ENCODE data around the gene GALR3. TPM values are rescaled to one million over a fixed set of nuclear protein-coding genes. Genes with fewer than 3 reads are reported as not detected.

The GALR3 gene
- total RNA-seq, 3 donors from 2014 or later (not counting 1 experiment from before 2014, with no cell fraction given), result 0.24 to 0.32 TPM; not detected in 1

GRCh38 chr22:37862570-37863325 is 39.6 kb downstream of the GALR3 start:
- 90% methylated on average over 5 of the region's 7 CpGs for WGBS (ENCODE audit: insufficient coverage)
- H3K4me3 ChIP-seq (ENCODE audit: low read length), result no peak overlapping the region
- DNase-seq (no peak), ATAC-seq (peak in 1 of 3 donors; percentile 17)
- H3K4me3 Mint-ChIP-seq, result no peak overlapping the region
- no peaks in the 10 kb centered on the region for H3K9me3 Mint-ChIP-seq
- peaks cover 17% of the 10 kb centered on the region for H3K36me3 Mint-ChIP-seq
- intact Hi-C loops (cut with micrococcal nuclease), result loop anchor here (1.0 to 5.0 kb wide), 4 partner anchors 45 to 324 kb away; partner anchors contain the start of gene GGA1
- H3K27me3 Mint-ChIP-seq (ENCODE audit: low read depth in 2 of 2), result no peaks in the 10 kb centered on the region
- TF ChIP-seq, protein P1, sequence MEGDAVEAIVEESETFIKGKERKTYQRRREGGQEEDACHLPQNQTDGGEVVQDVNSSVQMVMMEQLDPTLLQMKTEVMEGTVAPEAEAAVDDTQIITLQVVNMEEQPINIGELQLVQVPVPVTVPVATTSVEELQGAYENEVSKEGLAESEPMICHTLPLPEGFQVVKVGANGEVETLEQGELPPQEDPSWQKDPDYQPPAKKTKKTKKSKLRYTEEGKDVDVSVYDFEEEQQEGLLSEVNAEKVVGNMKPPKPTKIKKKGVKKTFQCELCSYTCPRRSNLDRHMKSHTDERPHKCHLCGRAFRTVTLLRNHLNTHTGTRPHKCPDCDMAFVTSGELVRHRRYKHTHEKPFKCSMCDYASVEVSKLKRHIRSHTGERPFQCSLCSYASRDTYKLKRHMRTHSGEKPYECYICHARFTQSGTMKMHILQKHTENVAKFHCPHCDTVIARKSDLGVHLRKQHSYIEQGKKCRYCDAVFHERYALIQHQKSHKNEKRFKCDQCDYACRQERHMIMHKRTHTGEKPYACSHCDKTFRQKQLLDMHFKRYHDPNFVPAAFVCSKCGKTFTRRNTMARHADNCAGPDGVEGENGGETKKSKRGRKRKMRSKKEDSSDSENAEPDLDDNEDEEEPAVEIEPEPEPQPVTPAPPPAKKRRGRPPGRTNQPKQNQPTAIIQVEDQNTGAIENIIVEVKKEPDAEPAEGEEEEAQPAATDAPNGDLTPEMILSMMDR (IDR thresholded peaks at IDR 0.05), result no peak
- H3K4me1 ChIP-seq (ENCODE audit: control insufficient read depth, insufficient read depth, low read length), result no peaks in the 10 kb centered on the region
- no peak overlapping the region for H3K27ac Mint-ChIP-seq
- H3K27me3 ChIP-seq (ENCODE audit: control insufficient read depth, insufficient read depth, low read length), result no peaks in the 10 kb centered on the region
- H3K9me3 ChIP-seq (ENCODE audit: control insufficient read depth, insufficient read depth, low read length), result no peaks in the 10 kb centered on the region
- H3K36me3 ChIP-seq (ENCODE audit: control insufficient read depth, insufficient read depth, low read length), result peaks cover 76% of the 10 kb centered on the region
- H3K27ac ChIP-seq (ENCODE audit: low read length), result no peak overlapping the region
- peaks cover 5 to 16% of the 10 kb centered on the region in 2 donors for H3K4me1 Mint-ChIP-seq

- H3K9me3 Mint-ChIP-seq, result no peaks in the 10 kb centered on the region
Observed at GRCh38 chr22:37865510-37865909, 42.3 kb downstream of the GALR3 start.

GRCh38 chr22:37870273-37870672 is 47.1 kb downstream of the GALR3 start:
- TF ChIP-seq, protein P1 (IDR thresholded peaks at IDR 0.05), result no peak
- peaks cover 67% of the 10 kb centered on the region for H3K36me3 ChIP-seq (ENCODE audit: control insufficient read depth, insufficient read depth, low read length)
- no peaks in the 10 kb centered on the region for H3K9me3 Mint-ChIP-seq
- H3K27ac ChIP-seq (ENCODE audit: low read length), result no peak overlapping the region
- 95% methylated on average over 7 of the region's 7 CpGs for WGBS (ENCODE audit: insufficient coverage)
- intact Hi-C loops (cut with micrococcal nuclease), result no loop called here
- H3K36me3 Mint-ChIP-seq, result peaks cover 8% of the 10 kb centered on the region
- H3K27me3 ChIP-seq (ENCODE audit: control insufficient read depth, insufficient read depth, low read length), result no peaks in the 10 kb centered on the region
- DNase-seq, result no peak
- no peaks in the 10 kb centered on the region for H3K4me1 ChIP-seq (ENCODE audit: control insufficient read depth, insufficient read depth, low read length)
- no peak overlapping the region for H3K4me3 ChIP-seq (ENCODE audit: low read length)
- H3K27ac Mint-ChIP-seq, result no peak overlapping the region
- no peak for ATAC-seq
- H3K9me3 ChIP-seq (ENCODE audit: control insufficient read depth, insufficient read depth, low read length), result no peaks in the 10 kb centered on the region
- no peak overlapping the region for H3K4me3 Mint-ChIP-seq
- H3K27me3 Mint-ChIP-seq (ENCODE audit: low read depth in 2 of 2), result no peaks in the 10 kb centered on the region
- no peaks in the 10 kb centered on the region for H3K4me1 Mint-ChIP-seq

More at GRCh38 chr22:37865510-37865909, 42.3 kb downstream of the GALR3 start:
- H3K4me1 ChIP-seq (ENCODE audit: control insufficient read depth, insufficient read depth, low read length), result no peaks in the 10 kb centered on the region
- no peaks in the 10 kb centered on the region for H3K27me3 ChIP-seq (ENCODE audit: control insufficient read depth, insufficient read depth, low read length)
- over 99% methylated on average over 5 of the region's 6 CpGs for WGBS (ENCODE audit: insufficient coverage)
- no peaks in the 10 kb centered on the region for H3K9me3 ChIP-seq (ENCODE audit: control insufficient read depth, insufficient read depth, low read length)
- Mint-ChIP-seq H3K36me3 (peaks cover 8% of the 10 kb centered on the region), H3K27me3 (ENCODE audit: low read depth in 2 of 2) (no peaks in the 10 kb centered on the region), H3K27ac (no peak overlapping the region), H3K4me1 (peaks cover 5 to 16% of the 10 kb centered on the region in 2 donors), H3K4me3 (no peak overlapping the region)
- TF ChIP-seq, protein P1 (IDR thresholded peaks at IDR 0.05), result no peak
- DNase-seq (no peak), ATAC-seq (no peak)
- H3K36me3 ChIP-seq (ENCODE audit: control insufficient read depth, insufficient read depth, low read length), result peaks cover 72% of the 10 kb centered on the region
- H3K27ac ChIP-seq (ENCODE audit: low read length), result no peak overlapping the region
- no peak overlapping the region for H3K4me3 ChIP-seq (ENCODE audit: low read length)
- intact Hi-C loops (cut with micrococcal nuclease), result no loop called here

Other genes with a start within 250 kb of the GALR3 start
- gene LGALS2, start 243.3 kb upstream of the GALR3 start, total RNA-seq, result 1 to 10 TPM; 1.4 to 3.4 (median 2.6) TPM
- 10 to 100 TPM; 69.3 to 87.8 (median 80.2) TPM for gene GGA1, start 214.5 kb upstream of the GALR3 start, total RNA-seq
- gene SH3BP1, start 183.7 kb upstream of the GALR3 start, total RNA-seq, result 100 to 1,000 TPM; 163 to 189 (median 163) TPM
- 10 to 100 TPM in 2 of 3 donors, 1 to 10 TPM in 1; 8.3 to 14.2 (median 13.4) TPM for gene PDXP, start 164.7 kb upstream of the GALR3 start, total RNA-seq
- gene LGALS1, start 147.7 kb upstream of the GALR3 start, total RNA-seq, result 100 to 1,000 TPM; 195 to 218 (median 214) TPM
- gene NOL12, start 137.0 kb upstream of the GALR3 start, total RNA-seq, result 10 to 100 TPM; 28.0 to 45.1 (median 39.0) TPM
- 10 to 100 TPM; 25.1 to 38.5 (median 25.8) TPM for gene TRIOBP, start 126.3 kb upstream of the GALR3 start, total RNA-seq
- 1 to 10 TPM in 1 of 3 donors, under 1 TPM in 2; 0.25 to 1.2 (median 0.28) TPM for gene GCAT, start 15.4 kb upstream of the GALR3 start, total RNA-seq
- gene ANKRD54, start 21.0 kb downstream of the GALR3 start, total RNA-seq, result 10 to 100 TPM; 23.0 to 28.7 (median 26.4) TPM
- 100 to 1,000 TPM; 276 to 295 (median 291) TPM for gene EIF3L, start 26.0 kb downstream of the GALR3 start, total RNA-seq
- 10 to 100 TPM; 24.6 to 34.3 (median 32.4) TPM for gene MICALL1, start 82.9 kb downstream of the GALR3 start, total RNA-seq
- gene C22orf23, start 130.2 kb downstream of the GALR3 start, total RNA-seq, result not detected
- 10 to 100 TPM; 38.7 to 40.6 (median 38.8) TPM for gene POLR2F, start 130.3 kb downstream of the GALR3 start, total RNA-seq
- gene SOX10, start 161.2 kb downstream of the GALR3 start, total RNA-seq, result not detected
- gene PICK1, start 234.0 kb downstream of the GALR3 start, total RNA-seq, result 10 to 100 TPM; 28.4 to 30.9 (median 29.9) TPM